Tibial artery (tissue), 4 donors: ENCODE results near the gene EFNA5.

ENCODE experiments used
- DNase-seq, 2 donors: peaks; one replicate each; pipeline ENCODE4 v3.0.0-alpha.2; 2019
- H3K27ac ChIP-seq, 2 donors: fragments of 200-600 bp; sonication (generic) in 1 of 2; 1 replicate in 1 of 2; 2 replicates in 1 of 2; pipeline ENCODE4 v1.5.1; 2018 to 2019; ENCODE audit warnings: mild to moderate bottlenecking in 1 of 2
- H3K27me3 ChIP-seq, 2 donors: fragments of 200-600 bp; sonication (generic) in 1 of 2; one replicate each; pipeline versions ENCODE4 v1.5.1 to v1.6.0; 2016 to 2019
- H3K36me3 ChIP-seq, 3 donors: fragments of 200-600 bp; sonication (generic) in 2 of 3; one replicate each; pipeline ENCODE4 v1.5.1; 2016 to 2019; ENCODE audit warnings: mild to moderate bottlenecking in 2 of 3
- H3K4me1 ChIP-seq, 4 donors: fragments of 200-600 bp; sonication (generic) in 2 of 4; 1 replicate in 3 of 4; 2 replicates in 1 of 4; pipeline ENCODE4 v1.5.1; 2016 to 2019
- H3K4me3 ChIP-seq, 2 donors: fragments of 200-600 bp; sonication (generic) in 1 of 2; 1 replicate in 1 of 2; 2 replicates in 1 of 2; pipeline ENCODE4 v1.5.1; 2018 to 2019; ENCODE audit warnings: mild to moderate bottlenecking in 2 of 2
- H3K9me3 ChIP-seq, 3 donors: fragments of 200-600 bp; sonication (generic) in 1 of 3; one replicate each; pipeline ENCODE4 v1.5.1; 2016 to 2019
- CTCF ChIP-seq, 2 experiments: fragments of 200-600 bp in 1 of 2; fragments of 450-650 bp in 1 of 2; IDR thresholded peaks; one replicate each; pipeline ENCODE4 v1.5.1; 2017 to 2019; ENCODE audit warnings: antibody characterized with exemption in 2 of 2, mild to moderate bottlenecking in 1 of 2, moderate library complexity in 1 of 2
- intact Hi-C: fragments of 100-400 bp; cut with DNase I; formaldehyde crosslinking; loops from one replicate; pipeline ENCODE4 v1.15.0; 2023; ENCODE audit warnings: low total_unique reads

EFNA5 gene

GRCh38 chr5:107670932-107671741 is at the start of gene EFNA5:
Gene EFNA5 (minus strand): TSS chr5:107670937.
- peak within 1 kb of the TSS; percentile 81 to 88 for H3K27ac ChIP-seq
- intact Hi-C loops, result loop anchor here (5.0 to 10.0 kb wide), 3 partner anchors 99 to 606 kb away; no protein-coding TSS in a partner anchor
- H3K27me3 ChIP-seq, result no peaks in the 10 kb centered on the region
- DNase-seq, result peak; percentile 33 to 72
- H3K9me3 ChIP-seq, result no peaks in the 10 kb centered on the region
- no peak for TF ChIP-seq CTCF (IDR thresholded peaks at IDR 0.05)
- peaks cover 0 to 28% (median 7%) of the 10 kb centered on the region in 4 donors for H3K4me1 ChIP-seq
- no peaks in the 10 kb centered on the region for H3K36me3 ChIP-seq
- peak within 1 kb of the TSS; percentile 60 to 76 for H3K4me3 ChIP-seq

DNA sequence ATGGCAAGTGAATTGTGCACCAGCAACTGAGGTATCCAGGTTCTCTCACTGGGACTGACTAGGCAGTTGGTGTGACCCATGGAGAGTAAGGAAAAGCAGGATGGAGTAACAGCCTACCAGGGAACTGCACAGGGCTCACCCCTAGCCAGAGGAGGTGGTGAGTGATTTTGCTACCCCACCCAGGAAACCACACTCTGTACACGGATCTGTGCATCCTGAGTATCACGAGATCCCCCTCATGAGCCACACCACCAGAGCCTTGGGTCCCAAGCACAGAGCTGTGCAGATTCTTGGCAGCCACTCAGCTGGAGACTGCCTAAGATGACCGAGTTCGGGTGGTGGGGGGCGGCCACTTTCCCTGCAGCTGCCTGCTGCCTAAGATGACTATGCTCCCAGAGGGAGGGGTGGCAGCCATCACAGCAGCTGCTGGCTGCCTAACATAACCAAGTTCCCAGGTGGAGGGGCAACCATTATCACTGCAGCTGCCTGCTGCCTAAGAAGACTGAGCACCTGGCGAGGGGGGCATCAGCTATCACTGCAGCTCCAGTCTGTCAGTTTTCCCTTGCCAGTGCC is 48.4 kb upstream of the EFNA5 start:
- Histone ChIP-seq H3K27me3 (no peaks in the 10 kb centered on the region), H3K4me3 (no peak overlapping the region), H3K9me3 (peaks cover 0 to 10% (median 8%) of the 10 kb centered on the region in 3 donors), H3K36me3 (no peaks in the 10 kb centered on the region), H3K4me1 (no peaks in the 10 kb centered on the region), H3K27ac (no peak overlapping the region)
- TF ChIP-seq CTCF (IDR thresholded peaks at IDR 0.05), result no peak
- intact Hi-C loops, result no loop called here
- no peak for DNase-seq

GRCh38 chr5:107717816-107718215 is 47.1 kb upstream of the EFNA5 start:
- intact Hi-C loops, result no loop called here

DNA sequence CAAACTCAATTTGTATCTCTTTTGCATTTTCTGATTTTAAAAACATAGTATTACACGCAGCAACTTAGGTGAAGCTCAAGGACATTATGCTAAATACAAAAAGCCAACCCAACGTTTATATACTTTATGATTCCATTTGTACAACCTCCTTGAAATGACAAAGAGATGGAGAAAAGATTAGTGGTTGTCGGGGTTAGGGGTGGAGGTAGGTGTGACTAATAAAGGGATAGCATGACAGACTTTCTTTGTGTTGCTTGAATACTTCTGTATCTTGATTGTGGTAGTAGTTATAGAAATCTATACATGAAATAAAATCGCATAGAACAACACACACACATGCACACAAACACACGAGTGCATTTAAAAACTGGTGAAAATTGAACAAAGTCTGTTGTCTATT is 42.5 kb upstream of the EFNA5 start:
- Histone ChIP-seq H3K27ac (no peak overlapping the region), H3K4me3 (no peak overlapping the region), H3K9me3 (peaks cover 0 to 3% (median 0%) of the 10 kb centered on the region in 3 donors), H3K36me3 (no peaks in the 10 kb centered on the region), H3K4me1 (no peaks in the 10 kb centered on the region), H3K27me3 (no peaks in the 10 kb centered on the region)
- no peak for TF ChIP-seq CTCF (IDR thresholded peaks at IDR 0.05)
- no peak for DNase-seq
- intact Hi-C loops, result no loop called here

More at GRCh38 chr5:107717816-107718215, 47.1 kb upstream of the EFNA5 start:
- Histone ChIP-seq H3K4me1 (no peaks in the 10 kb centered on the region), H3K36me3 (no peaks in the 10 kb centered on the region), H3K4me3 (no peak overlapping the region), H3K27me3 (no peaks in the 10 kb centered on the region), H3K27ac (no peak overlapping the region), H3K9me3 (peaks cover 0 to 10% (median 8%) of the 10 kb centered on the region in 3 donors)
- DNase-seq, result no peak
- no peak for TF ChIP-seq CTCF (IDR thresholded peaks at IDR 0.05)

DNA sequence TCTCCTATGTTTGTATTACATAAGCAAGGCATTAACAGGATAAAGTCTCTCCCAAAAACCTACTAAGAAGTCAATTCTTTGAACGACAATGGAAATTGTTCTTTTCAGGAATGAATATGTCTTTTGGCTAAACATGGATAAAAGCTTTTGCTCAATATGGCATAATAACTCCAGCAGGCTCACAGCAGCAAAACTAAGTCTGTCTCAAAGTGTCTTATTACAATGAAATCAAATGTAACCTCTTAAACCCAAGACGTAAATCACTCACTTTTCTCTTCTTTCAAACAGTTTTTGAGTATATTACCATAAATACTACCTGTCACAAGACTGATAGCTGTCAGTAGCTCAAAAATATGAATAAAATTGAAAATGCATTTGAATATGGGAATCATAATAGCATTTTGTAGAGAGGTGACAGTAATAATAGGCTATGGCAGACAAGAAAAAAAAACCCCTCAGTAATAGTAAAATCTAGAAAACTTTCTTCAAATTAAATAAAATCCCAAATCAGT is 41.7 kb upstream of the EFNA5 start:
- no peak for TF ChIP-seq CTCF (IDR thresholded peaks at IDR 0.05)
- intact Hi-C loops, result no loop called here
- Histone ChIP-seq H3K27ac (no peak overlapping the region), H3K27me3 (no peaks in the 10 kb centered on the region), H3K4me1 (no peaks in the 10 kb centered on the region), H3K36me3 (no peaks in the 10 kb centered on the region), H3K9me3 (peaks cover 0 to 7% (median 0%) of the 10 kb centered on the region in 3 donors), H3K4me3 (no peak overlapping the region)
- no peak for DNase-seq
